Choroid plexus epithelial cell (primary cell): ENCODE results near the gene OR52J3.

Experiments used
- DNase-seq: peaks from one replicate; pipeline ENCODE4 v3.0.0-alpha.2; 2010; ENCODE audit warnings: low read depth
- H3K4me3 ChIP-seq: 2 replicates; pipeline ENCODE4 v1.5.1; 2011; ENCODE audit warnings: low read depth, mild to moderate bottlenecking, control low read depth, low read length, moderate library complexity
- TF ChIP-seq, protein P1 (sequence below): conservative IDR thresholded peaks from 2 replicates; pipeline ENCODE4 v1.5.1; 2011; ENCODE audit warnings: low read depth, mild to moderate bottlenecking, control low read depth, inconsistent platforms, low read length, moderate library complexity

Gene OR52J3

DNA sequence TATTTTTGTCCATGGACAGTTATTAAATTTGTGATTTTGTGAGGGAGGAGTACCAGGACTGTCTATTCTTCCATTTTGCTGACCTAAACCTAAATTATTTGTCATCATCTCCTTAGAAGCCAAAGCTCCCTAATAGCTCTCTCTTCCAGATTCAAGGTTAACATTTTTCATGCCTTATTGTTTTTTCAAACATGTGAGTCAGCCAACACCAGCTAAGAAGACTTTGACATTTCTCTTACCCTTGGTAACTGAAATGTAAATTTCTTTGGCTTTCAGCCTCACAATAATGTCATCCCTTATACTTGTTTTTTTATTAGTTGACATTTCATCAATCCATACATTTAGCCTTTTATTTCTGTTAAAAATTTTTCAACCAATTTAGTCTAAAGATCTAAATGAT is 42.2 kb downstream of the OR52J3 start:
- DNase-seq, result no peak
- TF ChIP-seq, protein P1, sequence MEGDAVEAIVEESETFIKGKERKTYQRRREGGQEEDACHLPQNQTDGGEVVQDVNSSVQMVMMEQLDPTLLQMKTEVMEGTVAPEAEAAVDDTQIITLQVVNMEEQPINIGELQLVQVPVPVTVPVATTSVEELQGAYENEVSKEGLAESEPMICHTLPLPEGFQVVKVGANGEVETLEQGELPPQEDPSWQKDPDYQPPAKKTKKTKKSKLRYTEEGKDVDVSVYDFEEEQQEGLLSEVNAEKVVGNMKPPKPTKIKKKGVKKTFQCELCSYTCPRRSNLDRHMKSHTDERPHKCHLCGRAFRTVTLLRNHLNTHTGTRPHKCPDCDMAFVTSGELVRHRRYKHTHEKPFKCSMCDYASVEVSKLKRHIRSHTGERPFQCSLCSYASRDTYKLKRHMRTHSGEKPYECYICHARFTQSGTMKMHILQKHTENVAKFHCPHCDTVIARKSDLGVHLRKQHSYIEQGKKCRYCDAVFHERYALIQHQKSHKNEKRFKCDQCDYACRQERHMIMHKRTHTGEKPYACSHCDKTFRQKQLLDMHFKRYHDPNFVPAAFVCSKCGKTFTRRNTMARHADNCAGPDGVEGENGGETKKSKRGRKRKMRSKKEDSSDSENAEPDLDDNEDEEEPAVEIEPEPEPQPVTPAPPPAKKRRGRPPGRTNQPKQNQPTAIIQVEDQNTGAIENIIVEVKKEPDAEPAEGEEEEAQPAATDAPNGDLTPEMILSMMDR, result no peak
- no peak overlapping the region for H3K4me3 ChIP-seq

DNA sequence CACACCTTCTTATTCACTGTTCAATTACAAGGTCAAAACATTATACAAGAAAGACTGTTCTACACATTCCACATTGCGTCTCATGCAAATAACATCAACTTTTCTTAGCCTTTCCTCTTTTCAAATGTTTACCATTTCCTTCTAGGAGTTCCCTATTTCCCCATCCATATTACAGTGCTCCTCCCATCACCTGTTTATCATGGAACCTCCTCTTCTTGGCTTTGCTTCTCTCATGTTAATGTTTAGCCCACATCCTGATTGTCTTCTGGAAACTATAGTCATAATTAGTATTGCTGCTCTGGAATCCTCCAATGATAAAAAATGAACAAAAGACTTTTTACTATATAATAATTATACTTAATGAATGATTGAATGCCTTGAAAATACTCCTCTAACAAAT is 44.3 kb downstream of the OR52J3 start:
- TF ChIP-seq, protein P1, result no peak

DNA sequence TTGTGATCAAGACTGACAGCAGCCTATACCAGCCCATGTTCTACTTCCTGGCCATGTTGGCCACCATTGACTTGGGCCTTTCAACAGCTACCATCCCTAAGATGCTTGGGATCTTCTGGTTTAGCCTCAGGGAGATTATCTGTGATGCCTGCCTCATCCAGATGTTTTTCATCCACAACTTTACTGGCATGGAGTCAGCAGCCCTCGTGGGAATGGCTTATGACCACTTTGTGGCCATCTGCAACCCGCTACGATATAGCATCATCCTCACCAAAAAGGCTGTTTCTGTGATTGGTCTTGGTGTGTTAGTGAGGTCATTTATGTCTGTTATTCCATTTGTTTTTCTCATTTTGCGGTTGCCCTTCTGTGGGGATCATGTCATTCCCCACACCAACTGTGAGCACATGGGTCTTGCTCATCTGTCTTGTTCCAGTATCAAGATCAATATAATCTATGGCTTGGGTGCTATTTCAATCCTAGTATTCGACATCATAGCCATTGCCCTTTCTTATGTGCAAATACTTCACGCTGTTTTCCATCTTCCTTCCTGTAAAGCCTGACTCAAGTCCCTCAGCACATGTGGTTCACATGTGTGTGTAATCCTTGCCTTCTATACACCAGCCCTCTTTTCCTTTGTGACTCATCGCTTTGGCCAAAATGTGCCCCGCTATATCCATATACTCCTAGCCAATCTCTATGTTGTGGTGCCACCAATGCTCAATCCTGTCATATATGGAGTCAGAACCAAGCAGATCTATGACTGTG is 46.7 kb downstream of the OR52J3 start:
- no peak for DNase-seq
- H3K4me3 ChIP-seq, result no peak overlapping the region
- TF ChIP-seq, protein P1, result no peak

More for the DNA sequence above, 44.3 kb downstream of the OR52J3 start:
- H3K4me3 ChIP-seq, result no peak overlapping the region
- no peak for DNase-seq

DNA sequence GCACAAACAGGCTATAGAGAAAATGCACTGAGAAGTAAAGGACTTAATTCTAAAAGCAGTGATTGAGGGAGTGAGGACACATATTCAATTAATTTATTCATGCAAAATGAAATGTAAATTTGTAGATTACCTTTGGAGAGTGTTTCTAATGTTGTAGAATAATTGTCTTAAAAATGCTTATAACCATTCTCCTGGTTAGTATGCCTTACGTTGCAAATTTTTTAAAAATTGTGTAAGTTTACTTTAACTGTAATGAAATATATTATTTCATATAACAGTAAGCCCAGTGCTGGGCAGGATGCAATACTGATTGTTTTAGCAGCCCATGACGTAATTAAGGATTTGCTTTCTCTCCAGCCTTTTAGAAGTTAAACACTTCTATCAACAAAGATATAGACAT is 49.7 kb downstream of the OR52J3 start:
- TF ChIP-seq, protein P1, result no peak
- DNase-seq, result no peak
- no peak overlapping the region for H3K4me3 ChIP-seq
